BE2C (cell line): Measurements from ENCODE around the gene FAM107B. TPM values are rescaled to one million over a fixed set of nuclear protein-coding genes. Genes with fewer than 3 reads are reported as not detected.

Source experiments
- DNase-seq: peaks from one replicate; pipeline ENCODE4 v3.0.0-alpha.2; 2020
- H3K27me3 ChIP-seq: fragments of 250-450 bp; sonication (Bioruptor Pico); 2 replicates; pipeline ENCODE4 v1.5.1; 2020; ENCODE audit warnings: mild to moderate bottlenecking
- H3K36me3 ChIP-seq: fragments of 250-450 bp; sonication (Bioruptor Pico); 2 replicates; pipeline ENCODE4 v1.5.1; 2020; ENCODE audit warnings: mild to moderate bottlenecking
- H3K4me1 ChIP-seq: fragments of 250-450 bp; sonication (Bioruptor Pico); 2 replicates; pipeline ENCODE4 v1.5.1; 2020
- H3K4me3 ChIP-seq: 2 replicates; pipeline ENCODE4 v1.5.1; 2011; ENCODE audit warnings: low read depth, low read length
- H3K9me3 ChIP-seq: fragments of 250-450 bp; sonication (Bioruptor Pico); 2 replicates; pipeline ENCODE4 v1.5.1; 2020
- CTCF ChIP-seq: IDR thresholded peaks from 2 replicates; pipeline ENCODE4 v1.5.1; 2012; ENCODE audit warnings: mild to moderate bottlenecking, low read depth, low read length
- polyA plus RNA-seq: library from polyadenylated mRNA; unstranded; fragments of >200 nt; gene quantifications from one replicate; pipeline ENCODE4 v1.2.1, GENCODE V29; 2012; ENCODE audit warnings: low read depth, missing spikeins; ENCODE audit not compliant: insufficient read length, insufficient read depth

Gene FAM107B
- polyA plus RNA-seq = 45.4 TPM

GRCh38 chr10:14774797-14775196 lies at the start of gene FAM107B:
Gene FAM107B (minus strand): TSS chr10:14774897. CDS start chr10:14774663, 234 bp downstream.
- DNase-seq = no peak
- no peaks in the 10 kb centered on the region; the same call in 1 of the 2 replicates for H3K4me1 ChIP-seq
- TF ChIP-seq CTCF = no peak
- H3K9me3 ChIP-seq = no peaks in the 10 kb centered on the region; the same call in 1 of the 2 replicates
- H3K36me3 ChIP-seq = no peaks in the 10 kb centered on the region
- H3K27me3 ChIP-seq = no peaks in the 10 kb centered on the region
- H3K4me3 ChIP-seq = no peak within 1 kb of the TSS

DNA sequence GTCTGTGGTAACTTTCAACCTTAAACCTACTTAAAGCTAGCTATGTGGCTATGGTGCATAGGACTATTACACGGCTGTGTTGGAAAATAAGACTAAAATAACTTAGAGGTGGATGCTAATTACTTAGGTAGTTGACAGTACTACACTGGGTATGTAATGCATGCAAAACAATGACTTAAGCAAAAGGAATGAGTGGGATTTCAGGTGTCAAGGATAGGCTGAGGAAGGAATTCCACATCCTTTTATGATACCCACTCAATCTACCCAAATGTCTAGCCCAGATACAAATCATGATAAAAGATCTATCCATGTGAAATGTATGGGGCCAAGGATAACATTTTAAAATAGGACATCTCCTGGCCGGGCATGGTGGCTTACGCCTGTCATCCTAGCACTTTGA lies 49.3 kb upstream of the FAM107B start:
- Histone ChIP-seq H3K27me3 (no peaks in the 10 kb centered on the region), H3K4me3 (no peak overlapping the region), H3K9me3 (no peaks in the 10 kb centered on the region), H3K36me3 (no peaks in the 10 kb centered on the region), H3K4me1 (no peaks in the 10 kb centered on the region; the same call in 1 of the 2 replicates)
- DNase-seq = no peak
- no peak for TF ChIP-seq CTCF

GRCh38 chr10:14822879-14823755 lies 48.4 kb upstream of the FAM107B start:
- no peaks in the 10 kb centered on the region for H3K36me3 ChIP-seq
- no peak overlapping the region for H3K4me3 ChIP-seq
- no peaks in the 10 kb centered on the region for H3K9me3 ChIP-seq
- DNase-seq = peak; percentile 48
- peak; percentile 72 for TF ChIP-seq CTCF
- H3K27me3 ChIP-seq = no peaks in the 10 kb centered on the region
- no peaks in the 10 kb centered on the region; the same call in 1 of the 2 replicates for H3K4me1 ChIP-seq

GRCh38 chr10:14821635-14822375 lies 47.1 kb upstream of the FAM107B start:
- no peak for DNase-seq
- TF ChIP-seq CTCF = no peak

DNA sequence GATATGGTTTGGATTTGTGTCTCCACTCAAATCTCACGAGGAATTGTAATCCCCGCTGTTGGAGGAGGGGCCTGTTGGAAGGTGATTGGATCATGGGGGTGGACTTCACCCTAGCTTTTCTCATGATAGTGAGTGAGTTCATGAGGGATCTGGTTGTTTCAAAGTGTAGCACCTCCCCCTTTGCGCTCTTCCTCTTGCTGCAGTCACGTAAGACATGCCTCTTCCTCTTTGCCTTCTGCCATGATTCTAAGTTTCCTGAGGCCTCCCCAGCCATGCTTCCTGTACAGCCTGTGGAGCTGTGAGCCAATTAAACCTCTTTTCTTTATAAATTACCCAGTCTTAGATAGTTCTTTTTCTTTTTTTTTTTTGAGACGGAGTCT lies 46.1 kb upstream of the FAM107B start:
- no peak for DNase-seq
- Histone ChIP-seq H3K4me3 (no peak overlapping the region), H3K36me3 (no peaks in the 10 kb centered on the region)

More at GRCh38 chr10:14821635-14822375, 47.1 kb upstream of the FAM107B start:
- H3K4me1 ChIP-seq = no peaks in the 10 kb centered on the region; the same call in 1 of the 2 replicates
- H3K27me3 ChIP-seq = no peaks in the 10 kb centered on the region
- H3K9me3 ChIP-seq = no peaks in the 10 kb centered on the region
- no peak overlapping the region for H3K4me3 ChIP-seq
- H3K36me3 ChIP-seq = no peaks in the 10 kb centered on the region

More for the DNA sequence above, 46.1 kb upstream of the FAM107B start:
- no peaks in the 10 kb centered on the region for H3K27me3 ChIP-seq
- TF ChIP-seq CTCF = no peak
- no peaks in the 10 kb centered on the region for H3K9me3 ChIP-seq
- H3K4me1 ChIP-seq = no peaks in the 10 kb centered on the region; the same call in 1 of the 2 replicates
